ENCODE results near the gene CAB39.

The CAB39 gene

DNA sequence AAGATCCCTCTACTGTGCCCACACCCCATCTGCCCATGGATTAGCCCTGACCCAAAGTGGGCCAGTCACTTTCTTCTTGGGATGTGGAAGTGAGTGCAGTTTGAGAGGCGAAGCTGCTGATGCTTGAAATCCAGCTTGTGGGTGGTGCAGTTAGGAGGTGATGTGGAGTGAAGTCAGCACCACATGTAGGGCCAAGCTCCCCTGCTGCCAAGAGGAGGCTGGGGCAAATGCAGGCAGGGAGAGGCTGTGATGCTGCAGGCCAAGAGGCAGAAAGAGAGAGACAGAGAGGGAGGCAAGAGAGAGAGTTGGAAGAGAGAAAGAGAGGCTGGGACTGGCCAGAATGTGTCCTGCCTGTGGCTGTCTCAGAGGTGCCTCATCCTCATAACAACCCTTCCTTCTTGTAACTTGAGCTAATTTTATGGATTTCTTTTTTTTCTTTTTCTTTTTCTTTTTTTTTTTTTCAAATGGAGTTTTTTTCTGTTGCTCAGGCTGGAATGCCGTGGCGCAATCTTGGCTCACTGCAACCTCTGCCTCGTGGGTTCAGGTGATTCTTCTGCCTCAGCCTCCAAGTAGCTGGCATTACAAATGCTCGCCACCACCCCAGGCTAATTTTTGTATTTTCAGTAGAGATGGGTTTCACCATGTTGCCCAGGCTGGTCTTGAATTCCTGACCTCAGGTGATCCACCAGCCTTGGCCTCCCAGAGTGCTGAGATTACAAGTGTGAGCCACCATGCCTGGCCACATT is 35.3 kb upstream of the CAB39 start:
- Mint-ChIP-seq H3K27ac (no peak overlapping the region), H3K4me1 (peaks cover 22% of the 10 kb centered on the region), H3K9me3 (no peaks in the 10 kb centered on the region), H3K4me3 (no peak overlapping the region), H3K27me3 (no peaks in the 10 kb centered on the region), H3K36me3 (peaks cover 3% of the 10 kb centered on the region)

DNA sequence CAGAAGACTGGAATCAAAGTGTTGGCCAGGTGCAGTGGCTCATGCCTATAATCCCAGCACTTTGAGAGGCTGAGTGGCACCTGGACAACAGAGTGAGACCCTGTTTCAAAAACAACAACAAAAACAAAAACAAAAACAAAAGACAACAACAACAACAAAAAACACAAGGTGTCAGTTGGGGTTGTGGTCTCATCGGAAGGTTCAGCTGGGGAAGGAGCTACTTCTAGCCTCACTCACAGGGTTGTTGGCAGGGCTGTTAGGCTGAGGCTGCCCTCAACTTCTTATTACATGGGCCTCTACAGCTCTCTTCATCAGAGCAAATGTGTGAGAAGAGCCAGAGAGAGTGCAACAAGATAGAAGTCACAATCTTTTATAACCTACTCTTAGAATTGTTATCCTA is 34.6 kb upstream of the CAB39 start:
- peaks cover 22% of the 10 kb centered on the region for H3K4me1 Mint-ChIP-seq
- no peak overlapping the region for H3K4me3 Mint-ChIP-seq
- H3K27me3 Mint-ChIP-seq = no peaks in the 10 kb centered on the region
- H3K9me3 Mint-ChIP-seq = no peaks in the 10 kb centered on the region
- peaks cover 3% of the 10 kb centered on the region for H3K36me3 Mint-ChIP-seq
- peak overlapping the region; percentile 56 for H3K27ac Mint-ChIP-seq

DNA sequence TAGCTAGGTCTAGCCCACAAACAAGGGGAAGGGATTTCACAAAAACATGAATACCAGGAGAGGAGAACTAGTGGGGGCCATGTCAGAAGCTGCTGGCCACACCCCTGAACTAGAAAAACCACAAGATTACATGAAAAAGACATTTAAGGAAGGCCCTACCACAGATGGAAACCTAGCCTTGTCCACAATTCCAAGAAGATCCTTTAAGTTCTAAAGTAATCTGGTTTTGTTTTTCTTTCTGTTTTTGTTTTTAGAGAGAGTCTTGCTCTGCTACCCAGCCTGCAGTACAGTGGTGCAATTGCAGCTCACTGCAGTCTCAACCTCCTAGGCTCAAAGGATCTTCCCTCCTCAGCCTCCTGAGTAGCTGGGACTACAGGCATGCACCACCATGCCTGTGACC is 34.2 kb upstream of the CAB39 start:
- H3K27ac Mint-ChIP-seq = peak overlapping the region; percentile 56
- no peak overlapping the region for H3K4me3 Mint-ChIP-seq
- peaks cover 22% of the 10 kb centered on the region for H3K4me1 Mint-ChIP-seq
- peaks cover 3% of the 10 kb centered on the region for H3K36me3 Mint-ChIP-seq
- no peaks in the 10 kb centered on the region for H3K9me3 Mint-ChIP-seq
- H3K27me3 Mint-ChIP-seq = no peaks in the 10 kb centered on the region

DNA sequence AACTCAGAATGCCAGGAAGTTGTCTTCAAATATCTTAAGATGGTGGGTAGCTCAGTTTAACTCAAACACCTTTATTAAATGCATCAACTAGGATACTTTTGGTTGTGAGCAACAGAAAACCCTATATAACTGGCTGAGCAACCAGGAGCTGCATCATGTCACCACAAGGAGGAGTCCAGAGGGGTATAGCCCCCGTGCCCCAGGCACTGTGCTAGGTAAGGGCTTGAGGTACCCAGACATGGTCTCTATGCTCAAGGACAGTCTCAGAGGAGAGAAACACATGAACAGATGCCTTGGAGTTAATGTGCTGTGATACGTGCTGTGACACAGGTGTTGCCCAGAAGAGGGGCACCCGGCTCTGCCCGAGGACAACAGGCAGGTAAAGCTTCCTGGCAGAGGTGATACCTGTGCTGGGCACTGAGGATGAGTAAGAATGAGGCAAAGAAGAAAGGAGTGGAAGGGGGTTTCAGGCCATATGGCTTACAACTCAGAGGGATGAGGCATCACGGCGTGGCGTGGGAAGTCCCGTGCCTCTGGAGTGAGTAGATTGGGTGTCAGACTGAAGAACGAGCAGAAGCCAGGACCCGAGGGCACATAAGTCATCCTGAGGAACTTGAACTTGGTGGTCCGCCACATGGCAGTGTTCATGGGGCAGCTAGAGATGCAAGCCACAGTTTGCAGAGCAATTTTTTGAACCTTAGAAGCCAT is 32.0 kb upstream of the CAB39 start:
- Mint-ChIP-seq H3K9me3 (no peaks in the 10 kb centered on the region), H3K4me3 (no peak overlapping the region), H3K36me3 (peaks cover 3% of the 10 kb centered on the region), H3K27ac (no peak overlapping the region), H3K4me1 (peaks cover 22% of the 10 kb centered on the region), H3K27me3 (no peaks in the 10 kb centered on the region)

DNA sequence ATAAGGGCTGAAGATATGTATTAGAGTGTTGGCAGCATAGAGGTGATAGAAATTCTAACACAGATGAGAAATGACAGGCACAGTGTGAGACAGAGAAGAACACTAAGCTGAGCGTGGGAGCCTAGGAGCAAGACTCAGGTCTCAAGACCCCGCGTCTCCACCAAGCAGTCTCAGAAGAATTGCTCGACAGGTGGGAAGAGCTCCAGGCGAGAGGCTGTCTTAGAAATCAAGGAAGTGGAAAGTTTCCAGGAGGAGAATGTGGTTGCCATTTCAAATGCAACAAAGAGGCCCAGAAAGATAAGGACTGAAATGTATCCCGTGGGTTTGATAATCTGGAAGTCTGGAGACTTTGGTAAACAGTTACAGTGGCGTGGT is 31.5 kb upstream of the CAB39 start:
- no peak overlapping the region for H3K27ac Mint-ChIP-seq

DNA sequence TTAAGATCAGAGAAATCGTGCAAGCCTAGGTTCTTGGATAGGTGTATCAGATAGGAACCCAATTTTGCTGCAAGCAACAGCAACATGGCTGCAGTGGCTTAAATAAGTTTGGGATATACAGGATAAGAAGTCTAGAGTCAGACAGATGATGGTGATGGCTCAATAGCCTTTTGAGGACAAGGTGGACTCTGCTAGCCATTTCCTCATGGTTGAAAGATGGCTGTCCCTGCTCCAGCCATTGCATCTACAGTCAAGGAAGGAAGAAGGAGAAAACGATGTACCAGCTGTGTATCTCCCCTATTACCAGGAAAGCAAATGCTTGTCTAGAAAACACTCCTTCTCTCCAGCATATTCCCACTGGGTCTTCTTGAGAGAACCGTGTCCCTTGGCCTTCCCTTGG is 30.1 kb upstream of the CAB39 start:
- peaks cover 18% of the 10 kb centered on the region for H3K4me1 Mint-ChIP-seq
- no peaks in the 10 kb centered on the region for H3K27me3 Mint-ChIP-seq

More for the DNA sequence above, 31.5 kb upstream of the CAB39 start:
- H3K9me3 Mint-ChIP-seq = no peaks in the 10 kb centered on the region
- peaks cover 3% of the 10 kb centered on the region for H3K36me3 Mint-ChIP-seq
- no peak overlapping the region for H3K4me3 Mint-ChIP-seq
- no peaks in the 10 kb centered on the region for H3K27me3 Mint-ChIP-seq
- H3K4me1 Mint-ChIP-seq = peaks cover 22% of the 10 kb centered on the region

DNA sequence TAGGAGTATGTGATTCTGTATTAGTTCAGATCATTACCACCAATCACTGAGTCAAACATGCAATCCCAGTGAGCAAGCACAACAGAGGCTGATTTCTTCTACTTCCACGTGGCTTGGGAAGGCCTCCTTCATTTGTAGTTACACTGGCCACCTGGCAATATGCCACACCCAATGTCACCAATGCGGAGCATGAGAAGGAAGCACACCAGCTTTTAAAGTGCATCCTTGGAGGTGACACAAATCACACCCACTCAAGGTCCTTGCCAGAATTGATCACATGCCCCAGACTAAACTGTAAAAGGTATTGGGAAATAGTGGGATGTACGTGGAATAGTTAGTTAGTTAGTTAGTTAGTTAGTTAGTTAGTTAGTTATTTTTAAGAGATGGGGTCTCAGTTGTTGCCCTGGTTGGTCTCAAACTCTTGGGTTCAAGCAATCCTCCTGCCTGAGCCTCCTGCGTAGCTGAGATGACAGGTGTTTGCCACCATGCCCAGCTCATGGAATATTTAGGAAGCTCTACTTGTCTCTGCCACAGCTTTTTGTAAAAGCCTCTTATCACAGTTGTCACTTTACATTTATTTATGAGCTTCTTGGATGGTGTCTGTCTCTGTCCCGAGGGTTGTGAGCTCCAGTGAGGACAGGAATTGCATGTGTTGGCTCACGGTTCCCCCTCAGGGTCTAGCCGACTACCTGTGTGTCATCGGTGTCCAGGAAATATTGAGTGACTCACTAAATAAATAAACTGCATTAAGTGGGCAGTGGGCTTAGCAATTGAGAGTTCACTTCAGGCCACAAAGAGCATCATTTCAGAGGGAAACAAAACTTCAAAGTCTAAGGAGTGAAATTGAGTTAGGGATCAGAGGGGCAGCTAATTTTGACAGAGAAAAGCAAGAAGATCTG is 28.1 kb upstream of the CAB39 start:
- H3K27me3 Mint-ChIP-seq = no peaks in the 10 kb centered on the region
- peaks cover 8% of the 10 kb centered on the region for H3K4me1 Mint-ChIP-seq
- no peaks in the 10 kb centered on the region for H3K36me3 Mint-ChIP-seq
- no peak overlapping the region for H3K27ac Mint-ChIP-seq
- no peak overlapping the region for H3K4me3 Mint-ChIP-seq
- no peaks in the 10 kb centered on the region for H3K9me3 Mint-ChIP-seq

More for the DNA sequence above, 30.1 kb upstream of the CAB39 start:
- Mint-ChIP-seq H3K36me3 (no peaks in the 10 kb centered on the region), H3K4me3 (no peak overlapping the region), H3K27ac (no peak overlapping the region), H3K9me3 (no peaks in the 10 kb centered on the region)

DNA sequence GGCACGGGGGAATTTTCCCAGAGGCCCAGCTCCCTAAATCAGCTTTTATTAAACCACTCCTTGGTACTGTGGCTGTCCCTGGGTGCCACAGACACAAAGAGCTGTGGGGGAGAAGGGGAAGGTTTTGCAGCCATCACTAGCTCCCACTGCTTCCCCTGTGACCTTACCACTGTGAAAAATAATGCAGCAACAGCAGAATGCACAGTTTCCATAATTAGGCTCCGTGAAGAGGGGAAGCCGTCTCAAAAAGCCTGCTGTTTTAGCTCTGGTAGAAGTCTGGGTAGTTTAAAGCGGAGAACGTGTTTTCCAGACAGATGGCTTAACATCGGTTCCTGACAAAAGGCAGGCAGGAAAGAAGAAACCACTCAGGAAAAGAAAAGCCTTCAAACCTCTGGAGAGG is 27.5 kb upstream of the CAB39 start:
- no peak overlapping the region for H3K27ac Mint-ChIP-seq

DNA sequence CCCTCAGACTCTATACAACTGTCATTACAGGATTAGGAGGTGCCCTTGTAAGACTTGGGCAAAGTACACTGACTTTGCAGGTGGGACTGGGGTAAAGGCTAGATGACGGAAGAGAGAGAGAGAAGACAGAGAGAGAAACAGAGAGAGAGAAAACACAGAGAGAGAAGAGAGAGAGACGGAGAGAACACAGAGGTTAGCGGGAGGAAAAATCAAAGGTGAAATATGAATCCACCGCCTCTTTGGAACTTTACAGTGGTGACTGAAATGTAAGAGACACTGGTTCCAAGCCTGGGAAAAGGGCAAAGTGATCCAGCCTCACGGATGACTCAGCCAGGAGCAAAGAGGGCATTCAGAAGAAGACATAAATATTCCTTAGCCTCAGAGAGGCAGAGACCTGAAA is 25.1 kb upstream of the CAB39 start:
- no peaks in the 10 kb centered on the region for H3K36me3 Mint-ChIP-seq
- H3K4me1 Mint-ChIP-seq = no peaks in the 10 kb centered on the region
- H3K27me3 Mint-ChIP-seq = no peaks in the 10 kb centered on the region
- H3K9me3 Mint-ChIP-seq = no peaks in the 10 kb centered on the region
- H3K27ac Mint-ChIP-seq = no peak overlapping the region
- no peak overlapping the region for H3K4me3 Mint-ChIP-seq

More for the DNA sequence above, 27.5 kb upstream of the CAB39 start:
- H3K27me3 Mint-ChIP-seq = no peaks in the 10 kb centered on the region
- H3K9me3 Mint-ChIP-seq = no peaks in the 10 kb centered on the region
- peaks cover 8% of the 10 kb centered on the region for H3K4me1 Mint-ChIP-seq
- no peak overlapping the region for H3K4me3 Mint-ChIP-seq
- no peaks in the 10 kb centered on the region for H3K36me3 Mint-ChIP-seq

DNA sequence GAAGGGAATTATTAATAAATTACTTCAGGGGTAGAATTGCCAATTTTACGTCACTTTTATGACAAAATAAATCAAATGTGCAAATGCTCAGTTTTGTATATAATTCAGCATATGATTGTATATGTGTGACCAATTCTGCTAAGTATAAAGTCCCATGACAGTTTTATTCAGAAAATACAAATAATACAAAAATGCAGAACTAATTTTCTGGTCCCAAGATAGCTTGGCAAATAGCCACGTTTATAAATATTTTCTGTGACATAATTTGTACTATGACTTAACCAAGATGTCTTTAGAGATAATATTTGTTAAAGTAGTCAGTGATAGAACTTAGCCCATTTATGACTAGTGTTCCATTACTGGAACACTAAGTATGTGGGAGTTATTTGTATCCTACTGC is 24.2 kb upstream of the CAB39 start:
- H3K27me3 Mint-ChIP-seq = no peaks in the 10 kb centered on the region
- H3K36me3 Mint-ChIP-seq = no peaks in the 10 kb centered on the region
- no peak overlapping the region for H3K27ac Mint-ChIP-seq
- H3K9me3 Mint-ChIP-seq = no peaks in the 10 kb centered on the region
- no peaks in the 10 kb centered on the region for H3K4me1 Mint-ChIP-seq
- no peak overlapping the region for H3K4me3 Mint-ChIP-seq

DNA sequence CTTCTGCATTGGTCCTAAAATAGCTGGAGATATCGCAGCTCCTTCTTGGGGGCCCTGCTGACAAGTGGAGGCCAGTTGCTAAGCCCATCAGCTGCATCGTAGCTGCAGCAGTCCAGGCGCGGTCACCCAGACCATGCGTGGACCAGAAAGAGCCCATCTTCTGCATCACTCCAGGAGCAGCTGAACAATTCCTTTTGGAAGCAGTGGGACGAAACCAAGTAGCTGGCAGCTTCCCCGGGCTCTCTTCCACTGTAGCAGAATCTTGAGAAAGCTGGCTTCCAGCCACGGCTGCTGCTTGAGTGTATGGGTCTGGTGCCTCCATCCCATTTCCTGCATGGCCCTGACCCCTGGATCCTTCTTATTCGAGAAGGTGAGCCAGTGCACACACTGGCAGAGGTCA is 22.2 kb upstream of the CAB39 start:
- Mint-ChIP-seq H3K36me3 (no peaks in the 10 kb centered on the region), H3K27ac (no peak overlapping the region), H3K27me3 (no peaks in the 10 kb centered on the region), H3K9me3 (no peaks in the 10 kb centered on the region), H3K4me3 (no peak overlapping the region), H3K4me1 (peaks cover 6% of the 10 kb centered on the region)

DNA sequence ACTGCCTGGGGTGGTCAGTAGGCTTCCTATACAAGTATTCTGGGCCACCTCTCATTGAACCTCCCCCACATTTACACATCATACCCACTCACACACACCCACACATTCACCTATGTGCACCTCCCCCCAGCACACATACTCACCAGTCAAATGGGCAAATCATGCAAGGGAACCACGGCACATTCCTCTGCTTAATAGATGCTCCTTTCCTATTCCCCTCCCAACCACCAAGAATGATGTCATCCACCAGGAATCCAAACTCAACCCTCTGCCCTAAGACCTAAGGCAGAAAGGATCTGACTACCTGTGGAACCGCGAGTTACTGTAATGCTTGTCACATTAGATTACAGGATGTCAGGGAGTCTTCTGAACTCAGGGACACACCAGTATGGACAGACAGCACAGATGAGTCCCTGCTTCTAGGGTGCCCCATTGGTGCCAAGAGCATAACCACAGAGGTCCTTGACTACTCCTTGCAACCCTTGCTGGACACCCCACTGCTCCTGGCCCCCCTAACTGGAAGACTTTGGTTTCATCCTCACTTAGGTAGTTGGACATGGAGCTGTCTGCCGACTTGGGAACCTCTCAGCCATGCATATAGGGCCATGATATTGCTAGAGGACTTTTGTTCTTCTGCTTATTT is 21.5 kb upstream of the CAB39 start:
- no peaks in the 10 kb centered on the region for H3K36me3 Mint-ChIP-seq
- H3K27ac Mint-ChIP-seq = no peak overlapping the region
- H3K9me3 Mint-ChIP-seq = no peaks in the 10 kb centered on the region
- peaks cover 6% of the 10 kb centered on the region for H3K4me1 Mint-ChIP-seq
- H3K4me3 Mint-ChIP-seq = no peak overlapping the region
- no peaks in the 10 kb centered on the region for H3K27me3 Mint-ChIP-seq

DNA sequence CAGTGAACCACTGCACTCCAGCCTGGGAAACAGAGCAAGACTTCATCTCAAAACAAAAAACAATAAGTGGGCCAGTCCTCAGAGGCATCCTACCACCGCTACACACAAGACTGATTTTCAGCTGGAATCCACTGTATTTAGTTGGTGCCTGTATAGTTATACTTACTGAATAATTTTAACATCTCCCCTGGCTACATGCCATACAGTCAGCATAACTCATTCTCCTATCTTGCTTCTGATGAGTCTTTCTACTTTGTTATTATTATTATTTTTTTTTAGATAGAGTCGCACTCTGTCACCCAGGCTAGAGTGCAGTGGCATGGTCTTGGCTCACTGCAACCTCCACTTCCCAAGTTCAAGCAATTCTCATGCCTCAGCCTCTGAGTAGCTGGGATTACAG is 19.9 kb upstream of the CAB39 start:
- Mint-ChIP-seq H3K36me3 (no peaks in the 10 kb centered on the region), H3K4me1 (peaks cover 6% of the 10 kb centered on the region), H3K4me3 (no peak overlapping the region), H3K27ac (no peak overlapping the region), H3K9me3 (no peaks in the 10 kb centered on the region), H3K27me3 (no peaks in the 10 kb centered on the region)

DNA sequence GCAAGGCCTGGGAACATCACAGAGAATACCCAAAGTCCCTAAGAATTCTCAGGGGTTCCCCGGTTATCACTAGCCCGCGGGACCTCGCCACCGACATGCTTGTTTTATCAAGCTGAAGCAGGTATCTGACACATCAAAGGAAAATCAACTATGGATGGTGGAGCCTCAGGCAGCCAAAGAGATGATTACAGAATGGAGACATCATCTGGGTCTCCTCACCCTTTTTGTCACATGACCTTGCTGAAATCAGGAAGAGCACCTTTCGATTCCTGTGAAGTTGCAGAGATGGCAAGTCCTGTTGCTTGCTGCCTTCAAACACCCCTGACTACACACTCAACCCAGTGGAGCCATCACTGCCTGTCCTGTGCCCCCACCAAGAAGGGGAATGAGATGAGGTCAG is 19.2 kb upstream of the CAB39 start:
- Mint-ChIP-seq H3K4me1 (peaks cover 6% of the 10 kb centered on the region), H3K27me3 (no peaks in the 10 kb centered on the region), H3K36me3 (no peaks in the 10 kb centered on the region), H3K27ac (no peak overlapping the region), H3K9me3 (no peaks in the 10 kb centered on the region), H3K4me3 (no peak overlapping the region)

DNA sequence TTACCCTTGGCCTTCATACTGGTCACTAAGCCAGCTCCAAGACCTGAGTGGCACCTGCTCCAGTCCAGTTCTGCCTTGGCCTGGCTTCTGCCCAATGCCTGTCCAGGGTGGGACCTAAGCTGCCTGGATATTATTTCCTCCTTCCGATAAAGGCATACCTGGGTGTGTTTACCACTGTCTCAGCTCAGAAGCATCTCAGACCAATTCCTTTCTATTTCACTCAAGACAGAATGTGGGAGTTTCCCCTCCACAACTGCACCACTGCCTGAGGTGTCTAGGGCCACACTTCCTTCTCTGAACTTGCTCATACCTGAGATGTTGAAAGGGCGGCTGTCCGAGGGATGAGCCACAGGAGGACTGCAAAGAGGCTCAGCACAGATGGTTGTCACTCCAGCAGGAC is 18.4 kb upstream of the CAB39 start:
- Mint-ChIP-seq H3K4me1 (peaks cover 6% of the 10 kb centered on the region), H3K36me3 (no peaks in the 10 kb centered on the region), H3K4me3 (no peak overlapping the region), H3K27ac (peak overlapping the region; percentile 9), H3K27me3 (no peaks in the 10 kb centered on the region), H3K9me3 (no peaks in the 10 kb centered on the region)

Data from activated naive CD4-positive, alpha-beta T cell treated with anti-CD3 and anti-CD28 coated beads, Interleukin-2, amount 50 U/mL, for 24 hours (primary cell).